Measurements from ENCODE around the gene AUTS2.

DNA sequence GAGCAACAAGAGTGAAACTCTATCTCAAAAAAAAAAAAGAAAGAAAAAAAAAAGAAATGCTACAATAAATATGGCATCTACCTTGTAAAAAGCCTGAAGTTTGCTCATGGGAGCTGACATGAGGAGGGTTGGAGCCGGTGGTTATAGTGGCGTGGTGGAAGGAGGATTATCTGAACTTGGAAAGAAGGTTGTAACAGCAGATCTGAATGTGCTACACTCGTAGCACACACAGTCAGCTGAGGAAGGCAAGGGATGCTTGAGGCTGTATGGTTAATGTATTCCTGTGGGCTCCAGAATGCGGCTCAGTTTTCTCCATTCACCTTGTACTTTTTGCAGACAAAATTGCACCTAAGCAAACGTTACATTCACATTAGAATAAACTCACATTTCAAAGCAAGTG lies 1143.4 kb downstream of the AUTS2 start:
- TF ChIP-seq TAF1 (IDR thresholded peaks at IDR 0.05; ENCODE audit: low read depth, low read length) (no peak), CTCF (IDR thresholded peaks at IDR 0.05; ENCODE audit: control extremely low read depth in 1 of 3, insufficient read depth in 1 of 3, low read depth in 1 of 3, low read length in 3 of 3) (no peak), ZNF274 (IDR thresholded peaks at IDR 0.05; ENCODE audit: borderline replicate concordance, extremely low read depth, low read length) (no peak), YY1 (IDR thresholded peaks at IDR 0.05; ENCODE audit: low read depth, low read length) (no peak), CEBPB (IDR thresholded peaks at IDR 0.05; ENCODE audit: low read depth, low read length) (no peak), MAX (IDR thresholded peaks at IDR 0.05) (no peak), SUZ12 (IDR thresholded peaks at IDR 0.05; ENCODE audit: low read length) (no peak), POLR2A (IDR thresholded peaks at IDR 0.05; ENCODE audit: control extremely low read depth in 1 of 2, low read depth in 2 of 2, low read length in 2 of 2) (no peak), SIX5 (IDR thresholded peaks at IDR 0.05; ENCODE audit: low read depth, low read length) (no peak), BCL11A (IDR thresholded peaks at IDR 0.05; ENCODE audit: low read depth in 2 of 2, low read length in 2 of 2) (no peak)
